MM.1S (cell line): ENCODE measurements around the gene IGFBP5.

Experiments
- EZH2 ChIP-seq: fragments of 300-600 bp; sonication (generic); optimal IDR thresholded peaks from 2 replicates; pipeline ENCODE3; 2017; ENCODE audit warnings: low read depth, mild to moderate bottlenecking, antibody characterized with exemption, low read length, mixed read lengths
- EZH2phosphoT487 ChIP-seq: fragments of 300-600 bp; sonication (generic); IDR thresholded peaks from 2 replicates; pipeline ENCODE4 v1.6.1; 2018; ENCODE audit warnings: antibody characterized with exemption, low read length
- TF ChIP-seq, protein P1 (sequence below): fragments of 300-600 bp; sonication (generic); IDR thresholded peaks from 2 replicates; pipeline ENCODE4 v1.5.1; 2016; ENCODE audit warnings: antibody characterized with exemption, low read length, mixed read lengths

DNA sequence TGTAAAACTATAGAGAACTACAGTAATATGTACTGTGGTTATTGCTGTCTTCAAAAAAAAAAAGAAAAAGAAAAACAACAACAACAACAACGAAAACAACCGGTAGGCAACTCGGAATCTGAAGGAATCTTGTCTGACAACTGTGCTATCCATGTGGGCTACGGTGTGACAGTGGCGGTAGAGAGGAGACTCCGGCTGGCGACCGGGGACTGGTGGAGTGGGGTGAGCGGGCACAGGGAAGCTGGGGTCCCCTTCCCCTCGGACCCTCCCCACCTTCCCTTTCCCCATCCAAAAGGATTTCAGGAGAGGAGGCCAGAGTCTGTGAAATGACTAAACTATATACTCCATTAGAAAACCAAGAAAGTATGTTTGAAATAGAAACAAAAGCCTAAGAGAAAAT lies 22.9 kb downstream of the IGFBP5 start:
- TF ChIP-seq, protein P1, sequence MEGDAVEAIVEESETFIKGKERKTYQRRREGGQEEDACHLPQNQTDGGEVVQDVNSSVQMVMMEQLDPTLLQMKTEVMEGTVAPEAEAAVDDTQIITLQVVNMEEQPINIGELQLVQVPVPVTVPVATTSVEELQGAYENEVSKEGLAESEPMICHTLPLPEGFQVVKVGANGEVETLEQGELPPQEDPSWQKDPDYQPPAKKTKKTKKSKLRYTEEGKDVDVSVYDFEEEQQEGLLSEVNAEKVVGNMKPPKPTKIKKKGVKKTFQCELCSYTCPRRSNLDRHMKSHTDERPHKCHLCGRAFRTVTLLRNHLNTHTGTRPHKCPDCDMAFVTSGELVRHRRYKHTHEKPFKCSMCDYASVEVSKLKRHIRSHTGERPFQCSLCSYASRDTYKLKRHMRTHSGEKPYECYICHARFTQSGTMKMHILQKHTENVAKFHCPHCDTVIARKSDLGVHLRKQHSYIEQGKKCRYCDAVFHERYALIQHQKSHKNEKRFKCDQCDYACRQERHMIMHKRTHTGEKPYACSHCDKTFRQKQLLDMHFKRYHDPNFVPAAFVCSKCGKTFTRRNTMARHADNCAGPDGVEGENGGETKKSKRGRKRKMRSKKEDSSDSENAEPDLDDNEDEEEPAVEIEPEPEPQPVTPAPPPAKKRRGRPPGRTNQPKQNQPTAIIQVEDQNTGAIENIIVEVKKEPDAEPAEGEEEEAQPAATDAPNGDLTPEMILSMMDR = no peak
- TF ChIP-seq EZH2 (no peak), EZH2phosphoT487 (no peak)
